ENCODE data around the gene CMTM7.

GRCh38 chr3:32353351-32353750 is 38.3 kb upstream of the CMTM7 start:
- TF ChIP-seq SPI1 (IDR thresholded peaks at IDR 0.05; ENCODE audit: borderline replicate concordance, low read depth) (no peak), CTCF (IDR thresholded peaks at IDR 0.05; ENCODE audit: insufficient read depth, low read length) (no peak), POLR2AphosphoS5 (IDR thresholded peaks at IDR 0.05; ENCODE audit: low read depth) (no peak), GABPA (IDR thresholded peaks at IDR 0.05; ENCODE audit: low read depth) (no peak), REST (IDR thresholded peaks at IDR 0.05; ENCODE audit: insufficient replicate concordance, low read depth) (no peak)
